GM12874 (cell line): Measurements from ENCODE around the gene PRKAG2.

Experiments used
- TF ChIP-seq, protein P1 (sequence below): IDR thresholded peaks from 2 replicates; pipeline ENCODE4 v1.5.1; 2011; ENCODE audit warnings: low read depth, mild to moderate bottlenecking, control low read depth, low read length, moderate library complexity; ENCODE audit not compliant: insufficient read depth

The PRKAG2 gene

DNA sequence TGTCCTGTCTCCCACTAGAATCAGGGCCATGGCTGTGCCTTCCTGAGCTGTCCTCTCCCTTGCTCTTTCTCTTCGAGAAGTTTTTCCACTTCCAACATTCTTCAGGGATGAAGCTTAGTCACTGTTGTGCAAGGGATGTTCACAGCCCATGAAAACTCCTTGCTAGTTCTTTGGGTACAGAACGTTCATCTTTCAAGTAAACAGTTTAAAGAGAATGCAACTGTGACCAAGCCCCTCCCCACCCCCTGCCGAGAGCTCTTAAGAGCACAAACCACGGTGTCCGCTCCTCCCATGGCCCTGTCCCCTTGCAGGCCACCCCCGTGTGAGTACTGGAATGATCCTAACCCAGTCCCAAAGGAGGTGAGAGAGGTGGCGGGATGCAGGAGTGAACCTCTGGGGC lies 196.1 kb downstream of the PRKAG2 start:
- TF ChIP-seq, protein P1, sequence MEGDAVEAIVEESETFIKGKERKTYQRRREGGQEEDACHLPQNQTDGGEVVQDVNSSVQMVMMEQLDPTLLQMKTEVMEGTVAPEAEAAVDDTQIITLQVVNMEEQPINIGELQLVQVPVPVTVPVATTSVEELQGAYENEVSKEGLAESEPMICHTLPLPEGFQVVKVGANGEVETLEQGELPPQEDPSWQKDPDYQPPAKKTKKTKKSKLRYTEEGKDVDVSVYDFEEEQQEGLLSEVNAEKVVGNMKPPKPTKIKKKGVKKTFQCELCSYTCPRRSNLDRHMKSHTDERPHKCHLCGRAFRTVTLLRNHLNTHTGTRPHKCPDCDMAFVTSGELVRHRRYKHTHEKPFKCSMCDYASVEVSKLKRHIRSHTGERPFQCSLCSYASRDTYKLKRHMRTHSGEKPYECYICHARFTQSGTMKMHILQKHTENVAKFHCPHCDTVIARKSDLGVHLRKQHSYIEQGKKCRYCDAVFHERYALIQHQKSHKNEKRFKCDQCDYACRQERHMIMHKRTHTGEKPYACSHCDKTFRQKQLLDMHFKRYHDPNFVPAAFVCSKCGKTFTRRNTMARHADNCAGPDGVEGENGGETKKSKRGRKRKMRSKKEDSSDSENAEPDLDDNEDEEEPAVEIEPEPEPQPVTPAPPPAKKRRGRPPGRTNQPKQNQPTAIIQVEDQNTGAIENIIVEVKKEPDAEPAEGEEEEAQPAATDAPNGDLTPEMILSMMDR: no peak

DNA sequence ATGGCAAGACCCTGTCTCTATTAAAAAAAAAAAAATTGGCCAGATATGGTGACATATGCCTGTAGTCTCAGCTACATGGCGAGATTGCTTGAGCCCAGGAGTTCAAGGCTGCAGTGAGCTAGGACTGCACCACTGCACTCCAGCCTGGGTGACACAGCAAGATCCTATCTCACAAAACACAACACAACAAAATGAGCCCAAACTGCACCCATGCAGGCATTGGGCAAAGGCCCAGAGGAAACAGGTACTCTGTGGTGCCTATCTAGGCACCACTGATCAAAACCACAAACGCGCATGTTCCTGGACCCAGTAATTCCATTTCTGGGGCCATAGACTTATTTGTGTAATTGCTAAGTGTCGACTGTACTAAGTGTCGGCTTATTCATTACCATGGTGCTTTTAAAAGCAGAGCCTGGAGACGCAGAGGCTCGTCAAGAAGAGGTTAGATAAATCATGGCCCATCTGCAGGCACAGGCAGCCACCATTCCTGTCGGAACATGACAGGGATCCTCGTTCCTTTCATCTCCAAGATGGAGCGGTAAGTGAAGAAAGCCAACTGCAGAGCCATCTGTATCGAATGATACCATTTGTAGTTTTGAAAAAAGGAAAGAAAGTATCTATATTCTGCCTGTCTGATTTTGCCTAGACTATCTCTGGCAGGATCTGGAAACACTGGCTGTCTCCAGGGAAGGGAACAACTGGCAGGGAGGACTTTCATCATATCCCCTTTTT lies 196.9 kb downstream of the PRKAG2 start:
- TF ChIP-seq, protein P1: no peak

DNA sequence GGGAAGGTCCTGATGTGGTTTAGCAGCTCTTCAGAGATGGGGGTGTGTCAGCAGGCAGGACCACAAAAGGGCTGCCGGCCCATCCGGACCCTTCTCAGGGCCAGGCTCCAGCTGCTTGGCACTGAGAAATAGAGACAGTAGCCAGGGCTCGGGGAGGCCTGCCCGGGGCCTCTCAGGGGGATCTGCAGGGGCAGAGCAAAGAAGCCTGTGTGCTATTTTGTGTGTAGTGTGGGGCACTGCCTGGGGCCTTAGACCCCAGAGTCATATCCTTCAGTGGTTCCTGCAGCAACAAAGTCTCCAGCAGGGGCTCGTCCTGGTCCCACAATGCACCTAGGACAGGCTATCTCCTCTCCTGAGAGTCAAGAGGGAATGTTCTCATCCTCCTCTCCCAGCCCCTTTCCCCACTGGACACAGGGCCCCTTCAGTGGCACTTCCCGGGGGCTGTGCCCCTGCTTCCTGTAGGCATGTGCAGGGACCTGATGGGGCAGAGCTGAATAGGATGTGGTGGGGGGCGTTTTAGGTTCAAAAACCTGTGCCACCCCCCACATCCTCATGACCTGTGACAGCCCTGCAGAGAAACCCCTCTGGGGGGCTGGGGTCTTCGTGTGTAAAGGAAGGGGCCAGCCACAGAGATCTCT lies 197.7 kb downstream of the PRKAG2 start:
- TF ChIP-seq, protein P1: no peak

DNA sequence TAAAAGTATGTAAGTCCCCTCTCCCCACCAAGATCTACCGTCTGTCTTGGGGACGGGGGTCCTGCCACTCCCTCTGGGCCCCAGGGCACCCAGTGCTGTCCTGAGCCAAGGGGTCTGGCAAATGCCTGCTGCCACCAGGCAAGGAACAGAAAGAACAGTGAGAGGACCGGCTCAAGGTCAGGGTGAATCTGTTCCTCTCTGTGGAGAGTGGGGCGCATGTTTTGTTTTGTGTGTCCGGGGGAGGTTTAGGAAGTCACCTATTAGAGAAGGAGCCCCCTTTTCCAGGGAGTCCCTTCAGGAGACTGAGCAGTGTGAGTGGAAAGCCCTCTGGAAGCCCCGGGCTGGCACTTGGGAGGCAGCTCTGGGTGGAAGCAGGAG lies 198.7 kb downstream of the PRKAG2 start:
- TF ChIP-seq, protein P1: no peak

DNA sequence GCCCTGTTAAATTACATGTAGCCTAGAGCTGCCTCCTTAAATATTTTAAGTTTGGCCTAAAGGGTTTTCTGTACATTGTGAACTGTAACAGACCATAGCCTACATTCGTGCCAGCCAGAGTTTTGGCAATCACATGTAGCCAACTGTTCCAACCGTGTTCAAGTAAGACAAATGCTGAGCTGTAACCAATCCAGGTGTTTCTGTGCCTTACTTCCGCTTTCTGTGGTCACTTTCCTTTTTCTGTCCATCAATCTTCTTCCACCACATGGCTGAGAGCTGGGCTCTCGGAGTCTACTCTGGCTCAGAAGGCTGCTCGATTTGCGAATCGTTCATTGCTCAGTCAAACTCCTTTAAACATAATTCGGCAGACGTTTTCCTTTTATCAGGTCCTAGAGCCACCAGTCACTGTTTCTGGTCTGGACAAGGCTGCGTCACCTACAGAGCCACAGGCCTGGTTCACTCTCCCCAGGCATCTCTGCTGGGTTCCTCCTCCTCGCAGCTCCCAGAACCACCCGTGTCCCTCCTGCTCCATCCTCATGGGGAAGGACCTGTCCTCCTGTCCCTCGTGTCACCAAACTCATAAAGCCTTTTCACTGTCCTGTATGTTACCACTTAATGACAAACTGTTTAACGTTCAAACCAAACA lies 199.2 kb downstream of the PRKAG2 start:
- TF ChIP-seq, protein P1: no peak

DNA sequence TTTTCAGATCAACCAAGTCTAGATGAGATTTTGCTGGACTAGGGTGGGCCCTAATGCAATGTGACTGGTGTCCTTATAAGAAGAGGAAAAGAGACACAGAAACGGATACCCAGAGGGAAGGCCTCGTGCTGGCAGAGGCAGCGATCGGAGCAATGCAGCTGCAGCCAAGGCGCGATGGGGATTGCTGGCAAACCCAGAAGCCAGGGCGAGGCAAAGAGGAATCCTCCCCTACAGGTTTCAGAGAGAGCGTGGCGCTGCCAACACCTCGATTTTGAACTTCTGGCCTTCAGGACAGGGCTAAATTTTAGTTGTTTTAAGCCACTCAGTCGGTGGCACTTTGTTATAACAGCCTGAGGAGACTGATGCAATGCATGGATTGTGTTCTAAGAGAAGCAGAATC lies 200.2 kb downstream of the PRKAG2 start:
- TF ChIP-seq, protein P1: no peak

DNA sequence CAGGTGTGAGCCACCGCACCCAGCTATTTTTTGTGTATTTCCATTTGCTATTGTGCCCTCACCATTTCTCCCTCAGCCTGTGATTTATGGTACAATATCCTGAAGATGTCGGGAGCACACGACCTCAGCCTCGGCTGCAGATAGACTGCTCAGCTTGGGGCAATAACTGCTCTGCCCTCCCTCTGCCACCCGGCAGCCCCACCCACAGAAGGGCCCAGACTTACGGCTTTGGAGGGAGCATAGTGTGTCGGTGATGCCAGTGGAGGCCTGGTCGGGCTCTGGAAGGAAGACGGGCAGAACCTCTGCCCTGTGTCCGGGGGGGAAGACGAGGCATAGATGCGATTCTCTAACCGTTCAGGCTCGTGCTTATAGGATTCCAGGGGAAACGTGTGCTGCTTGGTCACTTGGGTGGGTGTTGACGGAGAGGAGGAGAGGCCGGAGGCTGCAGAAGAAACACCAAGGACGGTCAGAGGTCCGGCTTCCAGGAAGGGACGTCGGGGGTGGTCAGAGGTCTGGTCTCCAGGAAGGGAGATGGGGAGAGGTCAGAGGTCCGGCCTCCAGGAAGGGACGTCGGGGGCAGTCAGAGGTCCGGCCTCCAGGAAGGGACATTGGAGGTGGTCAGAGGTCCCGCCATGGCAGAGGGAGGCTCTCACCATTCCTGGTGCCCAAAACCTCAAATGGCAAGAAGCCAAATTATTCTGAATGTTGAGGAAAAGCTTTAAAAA lies 201.6 kb downstream of the PRKAG2 start:
- TF ChIP-seq, protein P1: no peak
